Gastroesophageal sphincter (tissue), 3 donors: Measurements from ENCODE around the gene DNAAF8.

ENCODE experiments used
- EP300 ChIP-seq: sonication (generic); formaldehyde crosslinking; IDR thresholded peaks from one replicate; pipeline ENCODE4 v1.6.1; 2017; ENCODE audit warnings: antibody characterized with exemption, mild to moderate bottlenecking
- POLR2AphosphoS5 ChIP-seq: sonication (generic); formaldehyde crosslinking; IDR thresholded peaks from one replicate; pipeline ENCODE4 v1.6.1; 2017; ENCODE audit warnings: antibody characterized with exemption
- TF ChIP-seq, protein P1 (sequence below), 4 experiments: fragments of 200-600 bp in 2 of 4; fragments of 450-650 bp in 2 of 4; sonication (generic) in 1 of 4; IDR thresholded peaks; one replicate each; pipeline ENCODE4 v1.5.1; 2017 to 2019; ENCODE audit warnings: antibody characterized with exemption in 4 of 4, mild to moderate bottlenecking in 2 of 4, moderate library complexity in 2 of 4

DNA sequence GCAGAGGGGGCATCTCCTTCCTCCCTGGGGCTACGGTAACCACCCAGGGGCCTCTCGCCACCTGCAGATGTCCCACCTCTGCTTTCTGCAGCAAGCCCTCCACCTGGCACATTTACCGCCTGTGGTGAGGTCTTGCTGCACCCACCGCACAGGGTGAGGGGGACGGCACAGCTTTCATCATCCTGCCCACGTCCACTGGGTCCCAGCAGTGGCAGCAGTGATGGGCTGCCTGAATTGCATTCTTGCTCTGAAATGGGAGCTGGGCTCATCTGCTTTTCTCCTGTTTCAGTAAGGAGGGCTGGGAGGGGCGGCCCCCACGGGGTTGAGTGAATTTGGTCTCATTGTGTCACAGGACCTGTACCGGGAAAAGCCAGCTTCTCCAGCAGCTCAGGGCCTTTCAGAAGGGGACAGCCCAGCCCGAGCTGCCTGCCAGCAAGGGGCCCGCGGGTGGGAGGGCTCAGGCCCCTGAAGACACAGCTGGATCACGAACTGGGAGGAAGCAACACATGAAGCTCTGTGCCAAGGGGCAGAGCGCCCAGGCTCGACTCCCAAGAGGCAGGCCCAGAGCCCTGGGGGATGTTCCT is 12.7 kb downstream of the DNAAF8 start:
- TF ChIP-seq, protein P1, sequence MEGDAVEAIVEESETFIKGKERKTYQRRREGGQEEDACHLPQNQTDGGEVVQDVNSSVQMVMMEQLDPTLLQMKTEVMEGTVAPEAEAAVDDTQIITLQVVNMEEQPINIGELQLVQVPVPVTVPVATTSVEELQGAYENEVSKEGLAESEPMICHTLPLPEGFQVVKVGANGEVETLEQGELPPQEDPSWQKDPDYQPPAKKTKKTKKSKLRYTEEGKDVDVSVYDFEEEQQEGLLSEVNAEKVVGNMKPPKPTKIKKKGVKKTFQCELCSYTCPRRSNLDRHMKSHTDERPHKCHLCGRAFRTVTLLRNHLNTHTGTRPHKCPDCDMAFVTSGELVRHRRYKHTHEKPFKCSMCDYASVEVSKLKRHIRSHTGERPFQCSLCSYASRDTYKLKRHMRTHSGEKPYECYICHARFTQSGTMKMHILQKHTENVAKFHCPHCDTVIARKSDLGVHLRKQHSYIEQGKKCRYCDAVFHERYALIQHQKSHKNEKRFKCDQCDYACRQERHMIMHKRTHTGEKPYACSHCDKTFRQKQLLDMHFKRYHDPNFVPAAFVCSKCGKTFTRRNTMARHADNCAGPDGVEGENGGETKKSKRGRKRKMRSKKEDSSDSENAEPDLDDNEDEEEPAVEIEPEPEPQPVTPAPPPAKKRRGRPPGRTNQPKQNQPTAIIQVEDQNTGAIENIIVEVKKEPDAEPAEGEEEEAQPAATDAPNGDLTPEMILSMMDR (IDR thresholded peaks at IDR 0.05): no peak
- TF ChIP-seq EP300: no peak
- no peak for TF ChIP-seq POLR2AphosphoS5
